Heart right ventricle (tissue), 16 donors: ENCODE data around the gene UNC5B. TPM values are rescaled to one million over a fixed set of nuclear protein-coding genes. Genes with fewer than 3 reads are reported as not detected.

Experiments
- ATAC-seq, 8 donors: fragments of 200-7000 bp; cut with Tn5 transposase; one replicate each; pipeline ENCODE4 v1.9.1; 2020; ENCODE audit warnings: mild to moderate bottlenecking in 8 of 8, moderate library complexity in 8 of 8, moderate number of reproducible peaks in 1 of 8
- DNase-seq, 2 donors: peaks; one replicate each; pipeline ENCODE4 v3.0.0-alpha.2; 2020
- H3K27ac ChIP-seq, 10 donors: fragments of 200-600 bp; sonication (generic) in 2 of 10; one replicate each; pipeline versions ENCODE4 v1.5.0 to v1.8.0; 2020 to 2022; ENCODE audit warnings: mild to moderate bottlenecking in 3 of 10
- H3K27me3 ChIP-seq, 7 donors: fragments of 200-600 bp; one replicate each; pipeline ENCODE4 v1.8.0; 2021 to 2022; ENCODE audit warnings: mild to moderate bottlenecking in 2 of 7
- H3K36me3 ChIP-seq, 9 donors: fragments of 200-600 bp; sonication (generic) in 1 of 9; one replicate each; pipeline versions ENCODE4 v1.5.0 to v1.8.0; 2020 to 2022; ENCODE audit warnings: mild to moderate bottlenecking in 2 of 9
- H3K4me1 ChIP-seq, 9 donors: fragments of 200-600 bp; sonication (generic) in 1 of 9; one replicate each; pipeline versions ENCODE4 v1.5.0 to v1.8.0; 2020 to 2022; ENCODE audit warnings: mild to moderate bottlenecking in 4 of 9
- H3K4me3 ChIP-seq, 10 donors: fragments of 200-600 bp; sonication (generic) in 2 of 10; one replicate each; pipeline versions ENCODE4 v1.5.0 to v1.8.0; 2020 to 2022; ENCODE audit warnings: mild to moderate bottlenecking in 7 of 10, moderate library complexity in 2 of 10
- H3K9me3 ChIP-seq, 11 donors: fragments of 200-600 bp in 10 of 11; sonication (generic) in 2 of 11; one replicate each; pipeline versions ENCODE4 v1.5.0 to v1.8.0; 2013 to 2022; ENCODE audit warnings: mild to moderate bottlenecking in 2 of 11, control low read depth in 1 of 11, moderate library complexity in 1 of 11
- WGBS, 2 donors: extraction: QIAGEN DNeasy Blood & Tissue Kit; methylation state at CpG; one replicate each; pipeline ENCODE4 v1.1.7; 2013; ENCODE audit warnings: inconsistent platforms in 1 of 2; 5-methylcytosine and 5-hydroxymethylcytosine counted together
- intact Hi-C, 10 donors: fragments of 100-400 bp; cut with DNase I; formaldehyde crosslinking; loops; one replicate each; pipeline versions ENCODE4 v1.11.1 to v1.14.2; 2022
- polyA plus RNA-seq, 2 donors: library from polyadenylated mRNA; stranded (reverse); fragments of 200-250 nt; gene quantifications; one replicate each; pipeline ENCODE4 v1.2.3, GENCODE V29; 2013
- total RNA-seq, 10 donors: library from RNA; stranded (reverse); fragmentation: NEBNext Ultra II Directional in 3 of 10; extraction: Animal tissue kit (Norgen Biotek cat#: 25700) in 3 of 10; gene quantifications; one replicate each; pipeline versions ENCODE4 v1.2.1 to v1.2.4, GENCODE V29; 2021 to 2023
- TF ChIP-seq, protein P1 (sequence below), 9 donors: fragments of 200-600 bp; sonication (generic) in 2 of 9; IDR thresholded peaks; one replicate each; pipeline versions ENCODE4 v1.5.0 to v1.8.0; 2021 to 2022; ENCODE audit warnings: antibody characterized with exemption in 9 of 9, mild to moderate bottlenecking in 5 of 9, moderate library complexity in 1 of 9
- donor health status: Arrhythmogenic right ventricular cardiomyopathy.
- donor health status: ischemic (EF 13 %, LVEDD 7.1; RV severe dilation, severe dysfunction).
- donor health status: healthy with polysubstance abuse.
- donor health status: DM: no; HTN: yes; CAD: no.
- donor health status: DM: no; HTN: no; CAD: no.
- donor health status: ischemic (EF 25% LVEDD 6.9; RV normal size, moderate dysfunction).
- donor health status: ischemic (EF 25% LVEDD 5.7; RV mildly dilated, moderate dysfunction).
- donor health status: healthy.
- donor health status: DM: yes; HTN: yes; CAD: no.
- donor health status: Ischemic cardiomyopathy.
- donor health status: ischemic (EF 35%, LVEDD 5.7; RV mildly dilated, moderate dysfunction).
- donor health status: nonischemic (EF 11% LVEDD 7.7; RV severe dilation, severe dysfunction).
- donor health status: DM: yes; HTN: yes; CAD: no.
- donor health status: PGD.
- donor health status: ischemic (EF 29% LVEDD 5.4; RV normal size, mild dysfunction).
- donor health status: nonischemic (EF 23%, LVEDD 6.1; RV moderate dilation, normal function).

Gene UNC5B
- total and polyA plus RNA-seq, 12 donors: 3.3 to 20.6 (median 12.1) TPM

DNA sequence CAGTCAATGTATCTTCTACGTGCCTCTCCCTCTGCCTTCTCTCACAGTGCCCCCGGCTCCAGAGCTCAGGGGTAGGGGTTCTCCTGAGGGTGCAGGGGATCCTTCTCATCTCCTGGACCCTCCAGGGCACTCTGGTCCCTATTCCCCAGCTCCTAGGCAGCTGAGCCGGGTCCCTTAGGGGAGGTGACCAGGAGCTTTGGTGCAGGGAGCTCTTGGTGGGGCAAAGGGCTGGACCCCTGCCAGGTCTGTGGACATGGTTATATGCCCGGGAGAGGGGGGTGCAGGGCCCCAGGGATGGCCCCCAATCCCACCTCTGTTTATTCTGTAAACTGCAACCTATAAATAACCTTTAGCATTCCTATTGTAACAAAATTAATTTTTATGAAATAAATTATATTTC is 90.1 kb downstream of the UNC5B start:
- no peaks in the 10 kb centered on the region for H3K27me3 ChIP-seq
- no peak overlapping the region for H3K27ac ChIP-seq
- H3K4me3 ChIP-seq: no peak overlapping the region
- no peaks in the 10 kb centered on the region for H3K9me3 ChIP-seq
- peaks cover 0 to 50% (median 24%) of the 10 kb centered on the region in 9 donors for H3K36me3 ChIP-seq
- WGBS, 2 donors: 80 to 90% methylated on average over 4 of the region's 4 CpGs
- TF ChIP-seq, protein P1, sequence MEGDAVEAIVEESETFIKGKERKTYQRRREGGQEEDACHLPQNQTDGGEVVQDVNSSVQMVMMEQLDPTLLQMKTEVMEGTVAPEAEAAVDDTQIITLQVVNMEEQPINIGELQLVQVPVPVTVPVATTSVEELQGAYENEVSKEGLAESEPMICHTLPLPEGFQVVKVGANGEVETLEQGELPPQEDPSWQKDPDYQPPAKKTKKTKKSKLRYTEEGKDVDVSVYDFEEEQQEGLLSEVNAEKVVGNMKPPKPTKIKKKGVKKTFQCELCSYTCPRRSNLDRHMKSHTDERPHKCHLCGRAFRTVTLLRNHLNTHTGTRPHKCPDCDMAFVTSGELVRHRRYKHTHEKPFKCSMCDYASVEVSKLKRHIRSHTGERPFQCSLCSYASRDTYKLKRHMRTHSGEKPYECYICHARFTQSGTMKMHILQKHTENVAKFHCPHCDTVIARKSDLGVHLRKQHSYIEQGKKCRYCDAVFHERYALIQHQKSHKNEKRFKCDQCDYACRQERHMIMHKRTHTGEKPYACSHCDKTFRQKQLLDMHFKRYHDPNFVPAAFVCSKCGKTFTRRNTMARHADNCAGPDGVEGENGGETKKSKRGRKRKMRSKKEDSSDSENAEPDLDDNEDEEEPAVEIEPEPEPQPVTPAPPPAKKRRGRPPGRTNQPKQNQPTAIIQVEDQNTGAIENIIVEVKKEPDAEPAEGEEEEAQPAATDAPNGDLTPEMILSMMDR (IDR thresholded peaks at IDR 0.05): no peak
- DNase-seq (no peak), ATAC-seq (no peak)
- peaks cover 0 to 8% (median 0%) of the 10 kb centered on the region in 9 donors for H3K4me1 ChIP-seq
- intact Hi-C loops: no loop called here

DNA sequence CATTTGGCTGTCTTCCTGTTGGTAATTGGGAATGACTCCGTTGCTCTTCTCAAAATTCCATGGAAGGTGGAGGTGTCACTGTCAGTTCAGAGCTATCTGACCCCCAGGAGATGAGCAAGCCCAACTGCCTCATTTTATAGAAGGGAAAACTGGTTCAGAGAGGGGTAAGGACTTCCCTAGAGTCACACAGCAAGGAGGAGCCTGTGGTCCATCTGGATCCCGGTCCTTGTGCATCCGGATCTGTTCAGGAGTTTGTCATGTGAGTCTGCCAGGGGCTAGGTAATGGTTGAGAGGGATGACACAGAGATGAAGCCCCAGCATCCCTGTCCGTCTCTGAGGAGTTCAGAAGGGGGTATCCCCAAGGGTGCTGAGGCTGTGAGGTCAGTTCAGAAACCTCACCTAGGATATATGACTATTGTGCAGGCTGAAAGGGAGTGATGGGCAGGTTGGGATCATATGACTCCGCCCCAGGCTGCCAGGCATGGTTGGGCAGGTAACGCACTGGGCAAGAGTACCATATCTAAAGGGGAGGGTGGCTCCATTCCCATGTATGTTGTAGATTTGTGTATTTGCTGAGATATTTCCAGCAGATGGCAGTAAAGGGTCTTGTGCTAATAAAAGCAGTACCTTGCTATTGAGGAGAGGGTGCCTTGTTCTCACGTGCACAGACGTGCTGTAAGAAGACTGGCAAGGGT is 90.7 kb downstream of the UNC5B start:
- Histone ChIP-seq H3K4me3 (no peak overlapping the region), H3K4me1 (peaks cover 0 to 13% (median 0%) of the 10 kb centered on the region in 9 donors), H3K27ac (no peak overlapping the region), H3K36me3 (peaks cover 0 to 44% (median 18%) of the 10 kb centered on the region in 9 donors), H3K27me3 (no peaks in the 10 kb centered on the region), H3K9me3 (no peaks in the 10 kb centered on the region)
- WGBS, 2 donors: 63 to 67% methylated on average over 8 of the region's 8 CpGs
- intact Hi-C loops: no loop called here
- TF ChIP-seq, protein P1 (IDR thresholded peaks at IDR 0.05): peak; percentile 10 to 63 (median 53)
- ATAC-seq: peak in 5 of 8 donors; percentile 12 to 50 (median 43)
- DNase-seq: no peak

DNA sequence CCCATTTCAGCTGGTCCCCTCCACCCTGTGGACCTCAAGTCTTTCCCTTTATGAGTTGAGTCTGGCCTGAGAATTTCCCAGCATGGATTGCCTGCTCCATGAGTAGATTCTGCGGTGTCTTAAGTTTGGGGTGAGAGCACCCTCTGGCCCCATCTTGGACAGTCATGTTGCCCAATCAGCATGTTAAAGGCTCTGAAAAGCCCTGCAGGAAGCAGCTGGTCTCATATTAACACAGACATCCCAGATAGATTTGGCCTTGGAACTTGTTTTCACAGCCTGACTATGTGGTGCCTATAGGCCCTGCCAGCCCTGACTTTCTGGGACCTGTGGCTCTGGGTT is 91.2 kb downstream of the UNC5B start:
- Histone ChIP-seq H3K4me3 (no peak overlapping the region), H3K36me3 (peaks cover 0 to 39% (median 14%) of the 10 kb centered on the region in 9 donors), H3K27ac (no peak overlapping the region), H3K4me1 (peaks cover 0 to 16% (median 0%) of the 10 kb centered on the region in 9 donors), H3K9me3 (no peaks in the 10 kb centered on the region), H3K27me3 (no peaks in the 10 kb centered on the region)
- 35 to 53% methylated on average over 1 of the region's 1 CpG for WGBS, 2 donors
- intact Hi-C loops: no loop called here
- TF ChIP-seq, protein P1 (IDR thresholded peaks at IDR 0.05): peak in 1 of 9 donors; percentile 0
- DNase-seq (no peak), ATAC-seq (no peak)

DNA sequence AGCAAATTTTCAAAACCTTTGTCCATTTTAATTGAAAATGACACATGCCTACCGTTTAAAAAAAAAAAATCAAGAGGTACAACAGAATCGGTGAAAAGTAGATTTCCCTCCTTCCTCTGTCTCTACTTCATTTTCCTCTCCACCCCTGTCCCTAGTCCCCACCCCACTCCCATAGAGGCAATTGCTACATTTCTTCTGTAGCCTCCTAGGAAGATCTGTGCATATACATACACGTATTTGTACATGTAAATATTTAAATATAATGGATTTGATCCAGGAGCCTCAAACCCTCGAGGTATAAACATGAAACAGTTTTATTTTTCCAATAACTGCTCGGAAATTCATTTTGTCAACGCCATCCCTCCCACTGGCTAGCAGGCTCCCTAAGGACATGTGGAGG is 92.5 kb downstream of the UNC5B start:
- Histone ChIP-seq H3K4me3 (no peak overlapping the region), H3K9me3 (no peaks in the 10 kb centered on the region), H3K4me1 (peaks cover 0 to 19% (median 0%) of the 10 kb centered on the region in 9 donors), H3K27me3 (no peaks in the 10 kb centered on the region), H3K27ac (no peak overlapping the region), H3K36me3 (peaks cover 0 to 27% (median 4%) of the 10 kb centered on the region in 9 donors)
- intact Hi-C loops: no loop called here
- DNase-seq: no peak
- 69 to 81% methylated on average over 6 of the region's 6 CpGs for WGBS, 2 donors
- TF ChIP-seq, protein P1 (IDR thresholded peaks at IDR 0.05): no peak
- no peak for ATAC-seq
